Forelimb muscle (tissue), 1 donor: Measurements from ENCODE around the gene CALHM6. TPM values are rescaled to one million over a fixed set of nuclear protein-coding genes. Genes with fewer than 3 reads are reported as not detected.

Experiments
- DNase-seq: peaks from one replicate; pipeline ENCODE4 v3.0.0-alpha.2; 2013; ENCODE audit warnings: low read depth
- polyA plus RNA-seq: library from polyadenylated mRNA; unstranded; fragments of 120-200 nt; gene quantifications from one replicate; pipeline ENCODE4 v1.2.1, GENCODE V29; 2013; ENCODE audit not compliant: insufficient read length

Gene CALHM6
- 1.5 TPM for polyA plus RNA-seq

DNA sequence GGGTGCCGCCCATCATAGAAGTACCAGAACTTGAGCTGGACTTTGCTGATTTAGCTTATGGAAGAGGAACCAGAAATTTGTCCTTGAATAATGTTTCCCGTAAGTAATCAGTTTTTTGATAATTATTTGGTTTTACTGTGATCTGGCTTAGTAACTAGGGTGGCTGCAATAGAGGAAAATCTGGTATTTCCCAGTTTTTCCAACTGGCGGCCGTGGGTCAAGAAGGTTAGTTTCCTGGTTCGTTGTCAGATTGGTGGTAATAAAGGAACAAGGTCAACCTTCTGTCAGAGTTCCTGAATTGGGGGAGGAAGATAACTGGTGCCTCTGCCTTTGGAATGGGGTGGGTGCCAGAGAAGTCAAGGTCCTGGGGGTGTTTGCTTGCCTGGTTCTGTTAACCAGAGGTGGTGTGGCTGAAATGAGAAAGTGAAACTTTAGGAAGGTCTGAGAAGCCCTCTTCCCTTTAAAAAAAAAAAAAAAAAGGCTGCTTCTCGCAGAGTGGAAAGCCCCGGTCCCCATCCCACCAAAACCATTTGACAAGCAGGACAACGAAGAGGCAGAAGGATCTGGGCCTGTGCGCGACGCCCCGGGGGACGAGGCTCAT lies at the start of gene CALHM6:
Gene CALHM6 (plus strand): TSS at position 45 of the 601 bp plus-strand sequence. CDS start 555 bp downstream, at position 600.
- no peak for DNase-seq

DNA sequence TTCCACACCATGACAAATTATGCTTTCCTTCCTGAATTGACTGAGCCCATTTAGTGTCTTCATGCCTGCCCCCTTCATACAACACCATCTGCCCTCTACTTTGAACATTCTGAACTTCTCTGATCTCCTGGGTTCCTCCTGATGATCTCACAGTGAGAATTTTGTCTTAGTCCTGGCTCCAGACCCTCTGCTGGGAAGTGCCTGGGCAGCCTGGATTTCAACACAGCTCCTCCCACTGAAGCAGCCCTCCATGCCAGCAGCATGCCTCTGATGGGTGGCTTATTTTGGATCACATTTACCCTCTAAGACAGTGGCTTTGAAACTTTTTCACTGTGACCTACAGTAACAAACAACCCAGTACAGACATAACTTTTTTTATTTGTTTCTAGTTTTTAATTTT lies 48.9 kb upstream of the CALHM6 start:
- no peak for DNase-seq

DNA sequence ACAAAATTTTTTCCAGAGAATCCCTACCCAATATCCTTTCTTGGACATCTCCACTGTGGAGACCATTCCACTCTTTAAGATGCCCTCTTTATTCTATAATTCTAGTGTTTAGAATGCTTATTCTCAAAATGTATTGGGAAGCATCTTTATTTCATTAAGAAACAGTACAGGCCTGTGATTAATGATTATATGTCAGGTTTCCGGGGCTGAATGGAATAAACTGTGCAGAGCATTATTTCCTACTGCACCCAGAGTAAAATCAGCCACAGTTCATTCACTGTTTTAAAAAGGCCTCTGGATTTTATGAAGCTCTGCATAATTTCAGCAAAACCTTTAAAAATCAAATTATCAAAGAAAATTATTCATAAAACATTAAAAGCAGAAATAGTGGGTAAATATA lies 47.8 kb upstream of the CALHM6 start:
- DNase-seq, result no peak

DNA sequence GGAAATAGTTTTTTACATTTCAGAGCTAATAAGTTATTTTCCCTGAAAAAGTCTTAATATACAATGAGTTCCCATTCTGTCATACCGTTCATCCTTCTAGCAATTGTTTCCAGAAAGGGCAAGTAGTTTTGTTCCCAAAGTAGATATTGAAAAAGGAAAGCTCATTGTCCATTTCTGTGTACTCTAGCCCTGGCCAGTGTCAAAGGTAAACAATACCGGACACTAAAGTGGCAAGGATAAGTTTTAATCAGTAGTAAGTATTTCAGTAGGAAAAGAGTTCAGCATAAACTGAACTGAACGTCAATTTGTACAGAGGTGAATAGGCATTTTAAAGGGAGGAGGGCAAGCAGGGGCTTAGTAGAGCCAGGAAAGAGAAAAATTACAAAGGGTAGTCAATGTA lies 43.5 kb upstream of the CALHM6 start:
- DNase-seq, result no peak

DNA sequence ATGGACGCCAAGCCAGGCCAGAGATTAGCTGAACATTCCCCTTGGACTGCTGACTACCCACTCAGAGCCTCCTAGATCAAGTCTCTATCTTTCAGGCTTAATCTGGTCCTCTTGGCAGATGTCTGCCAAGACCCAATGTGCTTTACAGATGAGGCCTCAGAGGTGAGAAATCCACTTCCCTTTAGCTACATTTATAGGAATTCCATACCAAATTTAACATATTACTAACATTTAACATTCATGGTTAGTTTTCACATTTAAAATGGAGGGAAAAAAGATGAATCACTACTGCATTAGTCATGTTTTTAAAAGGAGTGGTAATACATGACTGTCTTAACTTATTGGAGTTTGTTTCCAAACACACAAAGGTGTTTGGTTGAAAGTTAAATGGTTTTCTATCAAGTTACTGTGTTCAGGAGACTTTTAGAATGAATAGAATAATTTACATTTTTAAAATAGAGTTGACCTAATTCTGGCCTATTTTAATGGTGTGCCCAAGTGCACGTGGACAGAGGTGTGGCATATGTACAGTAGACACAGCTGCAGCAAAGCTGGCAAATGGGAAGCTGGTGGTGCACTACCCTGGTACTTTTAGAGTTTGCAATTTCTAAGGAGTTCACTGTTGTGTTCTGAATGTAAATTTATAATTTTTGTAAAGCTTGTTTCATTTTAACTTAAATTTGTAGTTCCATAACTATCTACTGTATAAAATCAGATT lies 41.9 kb upstream of the CALHM6 start:
- no peak for DNase-seq

DNA sequence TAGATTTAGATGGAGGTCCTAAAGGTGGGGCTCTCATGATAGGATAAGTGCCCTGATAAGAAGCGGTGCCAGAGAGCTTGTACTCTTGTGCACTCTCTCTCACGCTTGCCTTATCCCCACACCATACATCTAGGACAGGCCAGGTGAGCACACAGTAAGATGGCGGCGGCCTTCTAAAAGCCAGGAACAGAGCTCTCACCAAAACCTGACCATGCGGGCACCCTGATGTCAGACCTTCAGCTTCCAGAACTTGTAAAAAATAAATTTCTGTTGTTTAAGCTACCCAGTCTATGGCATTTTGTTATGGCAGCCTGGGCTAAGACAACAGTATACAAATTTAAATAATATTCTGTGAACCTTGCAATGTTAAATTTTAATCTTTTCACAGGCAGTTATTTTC lies 40.8 kb upstream of the CALHM6 start:
- no peak for DNase-seq

DNA sequence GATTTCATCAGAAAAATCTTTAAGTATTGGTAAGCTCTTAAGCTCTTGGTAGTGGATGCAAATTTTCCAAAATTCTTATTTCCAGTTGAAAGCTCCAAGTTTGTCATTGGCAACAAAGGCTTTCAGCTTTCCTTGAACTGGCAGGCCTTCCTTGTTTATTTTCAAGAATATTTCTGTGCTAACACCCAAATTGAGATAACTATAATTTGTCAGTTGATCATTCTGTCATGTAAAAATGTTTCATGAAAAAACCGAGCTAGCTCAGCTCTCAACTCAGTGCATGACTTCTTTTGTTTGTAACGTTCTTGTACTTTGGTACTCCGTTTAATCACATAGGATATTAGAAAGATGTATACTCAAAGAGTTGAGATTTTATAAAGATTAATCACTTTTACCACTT lies 38.9 kb upstream of the CALHM6 start:
- no peak for DNase-seq

DNA sequence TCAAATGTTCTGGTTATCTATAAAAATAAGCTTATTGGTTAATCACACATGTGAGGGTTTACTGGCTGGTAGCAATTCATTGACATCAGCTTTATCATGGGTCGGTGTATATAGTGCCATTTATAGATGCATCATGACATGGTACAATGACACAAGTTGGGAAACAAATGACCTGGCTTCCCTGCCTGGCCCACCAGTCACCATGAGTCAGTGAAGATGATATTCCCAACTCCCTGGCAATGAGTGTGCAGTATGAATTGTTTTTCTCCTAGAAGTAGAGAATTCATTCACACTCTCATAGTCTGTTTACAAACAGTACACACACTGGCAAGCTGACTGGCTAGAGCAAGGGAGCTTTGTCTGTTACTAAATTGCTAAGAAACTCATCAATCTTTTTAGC lies 37.2 kb upstream of the CALHM6 start:
- DNase-seq, result no peak

DNA sequence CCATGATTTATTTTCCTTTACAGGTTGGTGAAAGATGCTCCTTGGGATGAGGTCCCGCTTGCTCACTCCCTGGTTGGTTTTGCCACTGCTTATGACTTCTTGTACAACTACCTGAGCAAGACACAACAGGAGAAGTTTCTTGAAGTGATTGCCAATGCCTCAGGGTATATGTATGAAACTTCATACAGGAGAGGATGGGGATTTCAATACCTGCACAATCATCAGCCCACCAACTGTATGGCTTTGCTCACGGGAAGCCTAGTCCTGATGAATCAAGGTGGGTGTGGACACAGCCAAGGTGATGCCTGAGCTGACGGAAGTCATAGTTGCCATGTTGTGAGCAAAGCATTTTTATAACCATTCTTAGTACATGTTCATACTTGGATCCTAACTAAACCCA lies 34.6 kb upstream of the CALHM6 start:
- no peak for DNase-seq

DNA sequence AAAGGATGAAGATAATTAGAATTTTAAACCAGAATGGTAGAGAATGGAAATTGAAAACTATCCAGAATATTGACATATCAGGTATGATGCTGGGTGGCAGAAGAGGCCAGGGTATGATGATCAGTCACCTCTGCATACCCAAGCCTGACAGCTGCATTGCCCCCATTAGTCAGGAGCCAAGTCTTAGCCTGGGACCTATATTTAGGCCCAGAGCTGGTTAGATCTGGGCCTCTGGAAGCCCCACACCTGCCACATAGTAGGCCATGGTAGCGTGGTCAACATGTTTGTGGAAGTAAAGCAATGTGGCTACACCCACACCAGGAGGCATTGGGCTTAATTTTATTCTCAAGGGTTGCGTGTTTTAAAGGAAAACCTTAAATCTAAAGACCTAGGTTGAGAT lies 32.1 kb upstream of the CALHM6 start:
- no peak for DNase-seq

DNA sequence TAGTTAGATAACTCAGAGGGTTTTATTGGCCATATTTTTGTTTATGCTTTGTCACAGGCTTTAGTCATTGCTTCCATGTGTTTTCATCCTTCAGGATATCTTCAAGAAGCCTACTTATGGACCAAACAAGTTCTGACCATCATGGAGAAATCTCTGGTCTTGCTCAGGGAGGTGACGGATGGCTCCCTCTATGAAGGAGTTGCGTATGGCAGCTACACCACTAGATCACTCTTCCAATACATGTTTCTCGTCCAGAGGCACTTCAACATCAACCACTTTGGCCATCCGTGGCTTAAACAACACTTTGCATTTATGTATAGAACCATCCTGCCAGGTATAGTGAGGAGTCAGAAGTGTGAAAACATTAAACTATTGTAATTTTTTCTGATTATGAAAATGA lies 30.3 kb upstream of the CALHM6 start:
- DNase-seq, result no peak

DNA sequence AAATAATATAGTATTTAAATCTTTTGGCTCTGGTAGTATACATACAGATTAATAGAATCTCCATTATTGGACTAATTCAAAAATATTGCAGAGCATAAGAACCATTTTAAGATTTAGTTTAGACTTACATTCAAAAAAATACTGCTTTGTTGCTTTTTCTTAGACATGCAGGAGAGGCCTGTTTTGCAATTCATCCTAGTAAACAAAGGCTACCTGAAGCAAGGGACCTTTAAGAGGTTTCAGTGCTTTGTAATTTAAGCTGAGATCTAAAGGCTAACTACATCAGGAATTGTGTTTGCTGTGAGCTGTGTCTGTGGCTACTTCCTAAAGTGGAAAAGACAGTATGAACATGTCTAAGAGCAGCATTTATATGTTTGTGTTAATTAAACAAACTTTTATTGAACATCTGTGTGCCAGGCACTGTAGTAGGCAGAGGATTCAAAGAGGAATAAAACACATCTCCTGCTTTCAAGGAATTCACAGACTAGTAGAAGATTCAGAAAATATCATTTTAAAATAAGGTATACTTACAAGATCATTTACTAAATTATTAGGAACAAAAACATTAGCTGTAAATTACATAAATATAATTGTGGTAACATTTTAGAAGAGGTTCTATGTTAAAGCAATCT lies 29.1 kb upstream of the CALHM6 start:
- DNase-seq, result no peak

DNA sequence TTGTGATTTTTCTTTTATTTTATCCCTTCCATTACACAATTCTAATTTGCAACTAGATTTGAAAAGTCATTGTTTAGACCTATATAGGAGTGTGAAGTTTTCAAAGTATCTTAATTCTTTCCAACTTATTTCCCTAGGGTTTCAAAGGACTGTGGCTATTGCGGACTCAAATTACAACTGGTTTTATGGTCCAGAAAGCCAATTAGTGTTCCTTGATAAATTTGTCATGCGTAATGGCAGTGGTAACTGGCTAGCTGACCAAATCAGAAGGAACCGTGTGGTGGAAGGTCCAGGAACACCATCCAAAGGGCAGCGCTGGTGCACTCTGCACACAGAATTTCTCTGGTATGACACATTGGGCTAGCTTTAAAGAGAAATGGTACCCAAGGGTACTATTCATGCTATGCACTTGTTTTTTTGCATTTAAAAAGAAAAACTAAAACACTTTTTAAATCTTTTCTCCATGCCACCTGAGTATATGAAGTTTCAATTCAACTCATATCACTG lies 27.9 kb upstream of the CALHM6 start:
- DNase-seq, result no peak

DNA sequence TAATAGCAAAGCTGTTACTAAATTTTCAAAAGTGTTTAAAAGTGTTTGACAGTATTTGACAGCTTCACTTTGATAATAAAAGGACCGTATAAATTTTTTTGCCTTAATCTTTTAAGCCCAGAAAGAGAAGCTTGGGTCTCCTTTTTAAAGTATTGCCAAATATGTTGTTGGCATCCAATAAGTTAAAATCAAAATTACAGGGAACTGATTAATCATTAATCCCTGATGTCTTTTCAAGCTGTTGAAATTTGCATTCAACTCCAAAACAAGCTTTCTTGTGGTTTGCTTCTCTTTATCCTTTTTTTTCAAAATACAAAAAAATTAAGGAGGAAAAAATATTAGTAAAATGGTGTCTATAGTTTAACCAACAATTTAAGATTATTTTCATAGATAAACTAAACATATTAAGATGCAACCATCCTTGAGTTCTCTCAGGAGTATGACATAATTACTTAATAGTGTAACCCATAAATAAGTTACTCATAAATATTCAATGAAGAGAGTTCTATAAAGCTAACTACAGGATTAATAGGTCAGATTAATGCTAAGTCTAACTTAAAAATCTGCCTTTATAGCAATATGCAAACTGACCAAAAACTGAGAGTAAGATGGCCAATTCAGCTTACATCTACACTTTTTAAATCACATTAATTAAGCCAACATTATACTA lies 27.0 kb upstream of the CALHM6 start:
- no peak for DNase-seq

DNA sequence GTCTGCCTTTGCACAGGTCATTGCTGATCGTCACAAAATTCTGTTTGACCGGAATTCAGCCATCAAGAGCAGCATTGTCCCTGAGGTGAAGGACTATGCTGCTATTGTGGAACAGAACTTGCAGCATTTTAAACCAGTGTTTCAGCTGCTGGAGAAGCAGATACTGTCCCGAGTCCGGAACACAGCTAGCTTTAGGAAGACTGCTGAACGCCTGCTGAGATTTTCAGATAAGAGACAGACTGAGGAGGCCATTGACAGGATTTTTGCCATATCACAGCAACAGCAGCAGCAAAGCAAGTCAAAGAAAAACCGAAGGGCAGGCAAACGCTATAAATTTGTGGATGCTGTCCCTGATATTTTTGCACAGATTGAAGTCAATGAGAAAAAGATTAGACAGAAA lies 24.6 kb upstream of the CALHM6 start:
- DNase-seq, result no peak

DNA sequence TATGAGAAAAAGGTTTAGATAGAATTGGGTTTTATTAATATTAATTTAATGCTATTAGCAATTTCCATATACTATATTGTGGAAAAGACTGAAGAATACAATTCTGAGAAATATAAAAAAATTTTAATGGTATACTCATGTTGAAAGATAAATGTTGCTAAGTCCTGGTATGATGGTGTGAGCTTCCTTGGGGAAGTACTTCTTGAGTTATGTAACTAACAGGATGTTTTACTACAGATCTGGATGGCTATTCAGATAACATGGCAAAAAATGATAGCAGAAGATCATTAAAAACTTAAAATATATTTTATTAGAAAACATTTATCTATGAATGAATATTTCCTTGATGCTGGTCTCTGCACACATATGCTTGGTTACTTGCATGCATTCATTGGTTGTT lies 23.5 kb upstream of the CALHM6 start:
- no peak for DNase-seq

DNA sequence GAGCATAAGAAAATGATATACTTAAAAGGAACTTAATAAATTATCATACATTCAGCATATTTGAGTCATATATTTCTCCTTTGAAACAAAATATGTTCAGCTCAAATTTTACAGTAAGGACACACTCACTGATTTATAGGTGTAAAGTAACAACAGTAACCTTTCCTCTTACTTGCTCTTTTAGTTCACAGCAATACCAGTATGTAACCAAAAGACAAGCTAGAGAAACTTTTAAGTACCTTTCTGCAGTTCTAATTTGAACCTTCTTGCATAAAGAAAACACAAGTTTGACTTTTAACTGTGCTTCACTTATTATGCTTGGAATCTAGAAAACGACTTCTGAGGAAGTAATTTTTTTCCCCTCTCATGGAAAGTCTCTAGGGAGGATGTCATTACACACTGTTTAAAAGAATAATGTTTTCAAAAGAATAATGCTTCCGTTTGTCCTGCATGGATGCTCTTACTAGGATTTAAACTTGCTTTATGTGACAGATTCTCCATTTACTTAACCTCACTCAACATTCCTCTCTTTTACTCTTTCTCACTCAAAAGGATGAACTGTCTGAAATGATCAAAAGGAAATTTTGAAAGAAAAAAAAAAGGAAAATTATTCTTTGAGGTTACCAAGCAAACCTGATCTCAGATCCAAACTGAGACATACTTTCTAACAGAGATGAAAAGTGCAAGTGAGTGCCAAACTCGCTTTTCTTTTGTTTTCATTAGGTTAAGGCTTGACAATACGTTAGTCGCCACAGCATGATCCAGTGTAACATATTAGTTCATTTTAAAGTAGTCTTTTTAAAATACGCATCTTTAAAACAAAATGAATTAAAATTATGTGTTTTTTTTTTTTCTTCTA lies 22.4 kb upstream of the CALHM6 start:
- no peak for DNase-seq

DNA sequence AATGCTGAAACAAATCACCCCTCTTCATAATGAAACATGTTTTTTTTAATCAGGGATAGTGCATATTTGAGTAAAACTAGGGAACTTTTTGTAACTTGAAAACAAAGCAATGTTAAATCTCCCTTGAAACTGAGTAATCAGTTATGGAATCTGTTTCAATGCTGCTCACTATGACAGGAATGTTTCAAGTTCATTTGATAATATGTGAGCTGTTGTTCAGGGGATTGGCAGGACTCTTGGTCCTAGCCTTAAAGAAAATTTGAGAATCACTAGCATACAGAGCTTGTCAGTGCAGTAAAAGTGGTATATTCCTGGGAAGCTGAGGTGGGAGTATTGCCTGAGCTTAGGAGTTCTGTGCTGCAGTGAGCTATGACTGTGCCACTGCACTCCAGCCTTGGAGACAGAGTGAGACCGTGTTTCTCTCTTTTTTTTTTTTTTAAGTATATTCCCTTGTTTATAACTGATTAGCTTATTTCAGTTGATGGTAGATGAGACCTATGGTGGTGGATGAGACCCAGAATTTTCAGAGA lies 21.6 kb upstream of the CALHM6 start:
- no peak for DNase-seq

DNA sequence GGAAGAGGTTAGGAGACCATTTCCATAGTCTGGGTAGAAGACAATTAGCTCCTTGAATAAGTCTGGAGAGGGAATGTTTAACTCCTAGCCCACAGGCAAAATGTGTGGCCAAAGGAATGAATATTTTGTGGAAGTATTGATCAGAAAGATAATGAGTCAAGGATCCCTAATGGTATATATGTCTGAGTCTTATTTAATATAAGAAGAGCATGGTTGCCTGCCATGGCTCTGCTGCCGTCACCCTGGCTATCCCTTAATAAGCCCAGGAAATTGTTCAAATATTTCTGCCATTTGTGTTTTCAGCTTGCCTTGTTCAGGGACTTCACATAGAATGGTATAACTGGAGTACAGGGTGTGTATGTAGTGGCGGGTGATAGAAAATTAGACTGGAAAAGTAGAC lies 18.1 kb upstream of the CALHM6 start:
- no peak for DNase-seq

DNA sequence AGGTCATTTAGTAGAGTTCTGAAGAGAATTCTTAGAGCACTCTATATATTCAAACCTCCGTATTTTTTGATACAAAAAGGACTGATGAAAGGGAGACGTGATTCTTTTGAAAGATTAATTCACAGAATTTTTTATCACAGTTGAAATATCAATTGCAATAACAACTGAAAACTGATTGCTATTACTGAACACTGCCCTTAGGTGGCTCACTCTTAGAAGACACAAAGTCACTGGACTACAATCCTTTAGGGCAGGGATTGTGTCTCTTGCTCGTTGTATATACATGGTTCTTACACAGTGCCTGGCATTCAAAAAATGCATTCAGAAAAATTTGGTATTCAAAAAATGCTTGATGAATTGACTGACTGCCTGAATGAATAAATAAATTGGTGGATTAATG lies 17.1 kb upstream of the CALHM6 start:
- DNase-seq, result no peak

DNA sequence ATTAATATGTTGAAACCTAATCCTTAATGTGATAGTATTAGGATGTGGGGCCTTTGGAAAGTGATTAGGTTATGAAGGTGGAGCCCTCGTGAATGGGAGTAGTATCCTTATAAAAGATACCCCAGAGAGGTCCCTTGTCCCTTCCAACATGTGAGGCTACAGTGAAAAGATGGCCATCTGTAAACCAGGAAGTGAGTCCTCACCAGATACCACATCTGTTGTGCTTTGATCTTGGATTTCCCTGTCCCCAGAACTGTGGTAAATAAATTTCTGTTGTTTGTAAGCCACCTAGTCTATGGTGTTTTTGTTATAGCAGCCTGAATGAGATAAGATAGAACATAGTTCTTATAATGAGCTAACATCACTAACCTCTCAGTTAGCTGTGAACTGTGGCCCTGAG lies 16.6 kb upstream of the CALHM6 start:
- DNase-seq, result no peak
